Hypothalamus (tissue), 51 donors: ENCODE measurements around the gene LRRC4.

Experiments
- DNase-seq, 51 donors: peaks; one replicate each; lab custom pipeline; 2025; lab: John Stamatoyannopoulos, UW

The LRRC4 gene

GRCh38 chr7:128008141-128008540 is 23.1 kb downstream of the LRRC4 start:
- no peak for DNase-seq

GRCh38 chr7:128007303-128007680 is 23.9 kb downstream of the LRRC4 start:
- no peak for DNase-seq

GRCh38 chr7:128006550-128007302 is 24.5 kb downstream of the LRRC4 start:
- no peak for DNase-seq

GRCh38 chr7:128005759-128006159 is 25.5 kb downstream of the LRRC4 start:
- DNase-seq = no peak

GRCh38 chr7:128005117-128005516 is 26.1 kb downstream of the LRRC4 start:
- DNase-seq = no peak

GRCh38 chr7:128004623-128005022 is 26.6 kb downstream of the LRRC4 start:
- DNase-seq = no peak

- peak in 1 of 51 donors; percentile 20 for DNase-seq
These were observed 27.4 kb downstream of the LRRC4 start for GRCh38 chr7:128003787-128004186.

- DNase-seq = no peak
These were observed 28.1 kb downstream of the LRRC4 start for GRCh38 chr7:128003167-128003566.

GRCh38 chr7:128000854-128001265 is 30.4 kb downstream of the LRRC4 start:
- DNase-seq = no peak

GRCh38 chr7:128000048-128000447 is 31.2 kb downstream of the LRRC4 start:
- DNase-seq = no peak

GRCh38 chr7:127998671-127999070 is 32.6 kb downstream of the LRRC4 start:
- no peak for DNase-seq

GRCh38 chr7:127997226-127997922 is 33.9 kb downstream of the LRRC4 start:
- DNase-seq = no peak

GRCh38 chr7:127996253-127997071 is 34.8 kb downstream of the LRRC4 start:
- DNase-seq = no peak

GRCh38 chr7:127995881-127996215 is 35.4 kb downstream of the LRRC4 start:
- DNase-seq = no peak

- peak in 1 of 51 donors; percentile 31 for DNase-seq
These were observed 35.9 kb downstream of the LRRC4 start for GRCh38 chr7:127995156-127995880.

- DNase-seq = no peak
These were observed 37.2 kb downstream of the LRRC4 start for GRCh38 chr7:127993987-127994386.

GRCh38 chr7:127993317-127993716 is 37.9 kb downstream of the LRRC4 start:
- DNase-seq = no peak

- DNase-seq = no peak
These were observed 42.5 kb downstream of the LRRC4 start for GRCh38 chr7:127988751-127989150.

- DNase-seq = no peak
These were observed 44.4 kb downstream of the LRRC4 start for GRCh38 chr7:127986581-127987521.
